PFSK-1 (cell line): ENCODE measurements around the gene NAALADL2.

Source experiments
- POLR2AphosphoS5 ChIP-seq: IDR thresholded peaks from 2 replicates; pipeline ENCODE4 v1.6.1; 2012; ENCODE audit warnings: low read depth, mild to moderate bottlenecking, control low read depth, low read length, moderate library complexity
- SIN3A ChIP-seq: IDR thresholded peaks from 2 replicates; pipeline ENCODE4 v1.6.1; 2012; ENCODE audit warnings: mild to moderate bottlenecking, low read length, moderate library complexity, borderline replicate concordance; ENCODE audit not compliant: insufficient read depth
- TAF1 ChIP-seq: IDR thresholded peaks from 2 replicates; pipeline ENCODE4 v1.6.1; 2012; ENCODE audit warnings: low read length, control low read depth, borderline replicate concordance; ENCODE audit not compliant: insufficient read depth
- TF ChIP-seq, protein P1 (sequence below), 2 experiments: IDR thresholded peaks; 2 replicates each; pipeline versions ENCODE4 v1.6.1 to v1.8.0; 2011 to 2012; ENCODE audit warnings: low read depth in 2 of 2, low read length in 2 of 2, control low read depth in 1 of 2, inconsistent platforms in 1 of 2, mild to moderate bottlenecking in 1 of 2, moderate library complexity in 1 of 2; ENCODE audit not compliant: insufficient read depth in 1 of 2

GRCh38 chr3:175617247-175617646 lies 758.1 kb downstream of the NAALADL2 start:
- TF ChIP-seq TAF1: no peak
- no peak for TF ChIP-seq POLR2AphosphoS5
- TF ChIP-seq, protein P1, sequence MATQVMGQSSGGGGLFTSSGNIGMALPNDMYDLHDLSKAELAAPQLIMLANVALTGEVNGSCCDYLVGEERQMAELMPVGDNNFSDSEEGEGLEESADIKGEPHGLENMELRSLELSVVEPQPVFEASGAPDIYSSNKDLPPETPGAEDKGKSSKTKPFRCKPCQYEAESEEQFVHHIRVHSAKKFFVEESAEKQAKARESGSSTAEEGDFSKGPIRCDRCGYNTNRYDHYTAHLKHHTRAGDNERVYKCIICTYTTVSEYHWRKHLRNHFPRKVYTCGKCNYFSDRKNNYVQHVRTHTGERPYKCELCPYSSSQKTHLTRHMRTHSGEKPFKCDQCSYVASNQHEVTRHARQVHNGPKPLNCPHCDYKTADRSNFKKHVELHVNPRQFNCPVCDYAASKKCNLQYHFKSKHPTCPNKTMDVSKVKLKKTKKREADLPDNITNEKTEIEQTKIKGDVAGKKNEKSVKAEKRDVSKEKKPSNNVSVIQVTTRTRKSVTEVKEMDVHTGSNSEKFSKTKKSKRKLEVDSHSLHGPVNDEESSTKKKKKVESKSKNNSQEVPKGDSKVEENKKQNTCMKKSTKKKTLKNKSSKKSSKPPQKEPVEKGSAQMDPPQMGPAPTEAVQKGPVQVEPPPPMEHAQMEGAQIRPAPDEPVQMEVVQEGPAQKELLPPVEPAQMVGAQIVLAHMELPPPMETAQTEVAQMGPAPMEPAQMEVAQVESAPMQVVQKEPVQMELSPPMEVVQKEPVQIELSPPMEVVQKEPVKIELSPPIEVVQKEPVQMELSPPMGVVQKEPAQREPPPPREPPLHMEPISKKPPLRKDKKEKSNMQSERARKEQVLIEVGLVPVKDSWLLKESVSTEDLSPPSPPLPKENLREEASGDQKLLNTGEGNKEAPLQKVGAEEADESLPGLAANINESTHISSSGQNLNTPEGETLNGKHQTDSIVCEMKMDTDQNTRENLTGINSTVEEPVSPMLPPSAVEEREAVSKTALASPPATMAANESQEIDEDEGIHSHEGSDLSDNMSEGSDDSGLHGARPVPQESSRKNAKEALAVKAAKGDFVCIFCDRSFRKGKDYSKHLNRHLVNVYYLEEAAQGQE (IDR thresholded peaks at IDR 0.05; ENCODE audit: insufficient read depth in 1 of 2, low read depth in 2 of 2, low read length in 2 of 2): no peak
- no peak for TF ChIP-seq SIN3A
